HG02642 (cell line): ENCODE results near the gene EPS15.
"Not testable (repeated sequence)": the region's sequence is repeated elsewhere in the genome, so short reads cannot be mapped to it uniquely, and the experiment has no call there.

Experiments
- ATAC-seq: cut with Tn5 transposase; IDR thresholded peaks from one replicate; pipeline ENCODE4 v1.9.1; 2021; ENCODE audit warnings: mild to moderate bottlenecking; ENCODE audit not compliant: unreplicated experiment, poor library complexity

EPS15 gene

DNA sequence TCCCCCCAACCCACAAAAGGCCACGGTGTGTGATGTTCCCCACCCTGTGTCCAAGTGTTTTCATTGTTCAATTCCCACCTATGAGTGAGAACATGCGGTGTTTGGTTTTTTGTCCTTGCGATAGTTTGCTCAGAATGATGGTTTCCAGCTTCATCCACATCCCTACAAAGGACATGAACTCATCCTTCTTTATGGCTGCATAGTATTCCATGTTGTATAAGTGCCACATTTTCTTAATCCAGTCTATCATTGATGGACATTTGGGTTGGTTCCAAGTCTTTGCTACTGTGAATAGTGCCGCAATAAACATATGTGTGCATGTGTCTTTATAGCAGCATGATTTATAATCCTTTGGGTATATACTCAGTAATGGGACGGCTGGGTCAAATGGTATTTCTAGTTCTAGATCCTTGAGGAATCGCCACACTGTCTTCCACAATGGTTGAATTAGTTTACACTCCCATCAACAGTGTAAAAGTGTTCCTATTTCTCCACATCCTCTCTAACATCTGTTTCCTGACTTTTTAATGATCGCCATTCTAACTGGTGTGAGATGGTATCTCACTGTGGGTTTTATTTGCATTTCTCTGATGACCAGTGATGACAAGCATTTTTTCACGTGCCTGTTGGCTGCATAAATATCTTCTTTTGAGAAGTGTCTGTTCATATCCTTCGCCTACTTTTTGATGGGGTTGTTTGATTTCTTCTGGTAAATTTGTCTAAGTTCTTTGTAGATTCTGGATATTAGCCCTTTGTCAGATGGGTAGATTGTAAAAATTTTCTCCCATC is 44.0 kb downstream of the EPS15 start:
- ATAC-seq: not testable (repeated sequence)

GRCh38 chr1:51473331-51474115 is 45.5 kb downstream of the EPS15 start:
- no peak for ATAC-seq

DNA sequence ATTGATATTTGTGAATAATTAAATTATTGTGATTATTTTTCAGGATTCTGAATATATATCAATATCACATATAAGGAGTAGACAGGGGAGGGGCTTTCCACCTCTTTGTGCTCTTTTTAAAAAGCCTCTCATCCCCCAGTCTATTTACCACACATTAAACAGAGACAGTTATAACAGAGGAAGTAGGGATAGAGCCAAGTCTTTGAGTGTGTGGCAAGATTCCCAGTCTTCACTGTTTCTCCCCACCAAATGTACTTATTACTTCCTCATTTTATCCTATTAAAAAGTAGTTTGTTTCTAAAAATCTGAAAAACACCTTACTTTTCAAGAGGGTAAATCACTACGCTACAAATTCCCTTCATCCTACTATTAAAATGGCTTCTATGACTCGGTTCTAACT is 46.7 kb downstream of the EPS15 start:
- no peak for ATAC-seq

GRCh38 chr1:51469518-51469917 is 49.5 kb downstream of the EPS15 start:
- no peak for ATAC-seq

GRCh38 chr1:51464828-51465227 is 54.2 kb downstream of the EPS15 start:
- ATAC-seq: no peak

DNA sequence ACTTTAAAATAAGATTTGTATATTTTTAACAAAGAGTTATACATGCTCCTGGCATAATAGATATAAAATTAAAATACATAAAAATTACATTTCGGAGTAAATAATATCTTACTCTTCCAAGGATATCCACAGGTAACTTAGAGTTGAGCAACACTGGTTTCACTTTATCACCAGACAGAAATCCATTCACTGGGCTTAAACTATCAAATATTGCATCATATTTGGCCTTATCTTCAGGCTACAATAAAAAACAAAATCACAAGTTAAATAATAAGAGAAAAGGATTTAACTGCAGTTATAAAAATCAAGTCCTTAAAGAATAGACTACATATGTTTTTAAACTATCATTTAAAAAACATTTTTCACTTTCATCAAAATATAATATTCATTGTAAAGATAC is 55.5 kb downstream of the EPS15 start:
- no peak for ATAC-seq

GRCh38 chr1:51462289-51462688 is 56.8 kb downstream of the EPS15 start:
- not testable (repeated sequence) for ATAC-seq

DNA sequence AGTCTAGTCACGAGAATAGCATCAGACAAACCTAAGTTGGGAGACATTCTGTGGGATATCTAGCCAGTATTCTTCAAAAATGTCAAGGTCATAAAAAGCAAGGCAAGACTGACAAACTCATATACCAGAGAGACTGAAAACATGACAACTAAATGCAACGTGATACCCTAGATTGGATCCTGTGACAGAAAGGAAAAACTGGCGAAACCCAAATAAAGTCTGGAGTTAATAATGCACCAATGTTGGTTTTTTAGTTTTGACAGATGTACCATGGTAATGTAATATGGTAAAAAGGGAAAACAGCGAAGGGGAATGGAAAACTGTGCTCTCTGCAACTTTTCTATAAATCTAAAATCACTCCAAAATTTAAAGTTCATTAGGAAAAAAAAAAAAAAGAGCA is 64.5 kb downstream of the EPS15 start:
- ATAC-seq: no peak

DNA sequence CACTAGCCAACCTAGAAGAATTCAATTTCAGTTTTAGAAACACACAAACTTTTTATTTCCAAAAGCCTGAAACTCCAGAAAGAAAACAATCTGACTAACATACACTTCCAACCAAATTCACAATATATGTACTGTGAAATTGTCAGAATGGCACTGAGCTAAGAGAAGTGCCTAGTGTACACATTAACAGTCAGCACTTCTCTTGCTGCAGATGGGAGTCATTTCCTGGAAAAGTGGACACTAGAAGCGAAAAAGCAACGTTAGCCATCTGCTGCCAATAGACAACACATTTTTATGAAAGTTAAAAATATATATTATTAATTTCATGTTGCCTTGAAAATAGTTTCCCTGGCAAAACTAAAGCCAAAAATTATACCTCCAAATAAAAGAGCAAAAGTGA is 66.1 kb downstream of the EPS15 start:
- ATAC-seq: no peak

GRCh38 chr1:51448844-51449454 is 70.1 kb downstream of the EPS15 start:
- not testable (repeated sequence) for ATAC-seq

GRCh38 chr1:51445351-51446090 is 73.5 kb downstream of the EPS15 start:
- no peak for ATAC-seq

- ATAC-seq: no peak
Measured at GRCh38 chr1:51444534-51445192, 74.4 kb downstream of the EPS15 start.

DNA sequence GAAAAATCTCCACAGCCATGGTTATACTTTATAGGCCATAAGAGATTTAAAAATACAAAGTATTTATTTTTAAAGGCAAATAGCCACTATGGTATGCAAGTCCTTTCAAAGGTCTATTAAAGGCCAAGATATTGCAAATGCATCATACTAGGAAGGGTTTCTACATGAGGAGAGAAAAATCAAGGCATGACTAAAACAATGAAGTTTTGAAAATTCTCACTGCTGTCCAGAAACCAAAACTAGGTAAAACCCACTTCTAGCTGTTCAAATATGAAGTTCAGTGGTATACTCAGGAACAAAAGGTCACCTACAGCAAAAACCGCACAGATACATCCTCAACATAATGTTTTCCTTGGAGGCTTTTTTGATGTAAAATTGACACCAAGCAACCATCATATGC is 75.0 kb downstream of the EPS15 start:
- ATAC-seq: no peak

DNA sequence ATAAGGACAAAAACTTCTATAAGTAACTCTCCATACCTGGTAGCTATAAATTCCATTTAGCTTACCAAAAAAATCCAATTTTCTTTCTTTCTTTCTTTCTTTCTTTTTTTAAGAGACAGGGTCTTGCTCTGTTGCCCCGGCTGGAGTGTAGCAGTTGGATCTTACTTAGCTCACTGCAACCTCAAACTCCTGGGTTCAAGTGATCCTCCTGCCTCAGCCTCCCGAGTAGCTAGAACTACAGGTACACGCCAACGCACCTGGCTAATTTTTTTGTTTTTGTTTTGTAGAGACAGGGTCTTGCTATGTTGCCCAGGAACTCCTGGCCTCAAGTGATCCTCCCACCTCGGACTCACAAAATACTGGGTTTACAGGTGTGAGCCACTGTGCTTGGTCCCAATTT is 75.5 kb downstream of the EPS15 start:
- ATAC-seq: no peak

- ATAC-seq: no peak
Measured at GRCh38 chr1:51442616-51443015, 76.5 kb downstream of the EPS15 start.

DNA sequence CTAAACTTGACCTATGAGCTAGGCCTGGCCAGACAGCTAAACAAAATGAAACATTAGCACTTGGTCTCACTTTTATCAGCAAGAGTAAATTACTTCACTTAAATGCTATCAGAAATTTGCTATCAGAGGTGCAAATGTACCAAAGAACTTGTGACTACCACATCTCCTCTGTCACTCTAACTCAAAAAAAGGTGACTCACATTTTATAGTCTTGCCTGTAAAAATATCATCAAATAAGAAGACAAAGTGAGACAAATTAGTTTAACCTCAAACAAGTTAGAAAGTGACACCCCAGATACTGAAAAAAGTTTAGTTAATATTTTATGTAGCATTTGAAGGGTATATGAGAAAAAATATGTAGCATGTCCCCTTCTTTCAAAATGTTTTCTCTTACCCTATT is 76.9 kb downstream of the EPS15 start:
- no peak for ATAC-seq

GRCh38 chr1:51439895-51440294 is 79.2 kb downstream of the EPS15 start:
- ATAC-seq: no peak

DNA sequence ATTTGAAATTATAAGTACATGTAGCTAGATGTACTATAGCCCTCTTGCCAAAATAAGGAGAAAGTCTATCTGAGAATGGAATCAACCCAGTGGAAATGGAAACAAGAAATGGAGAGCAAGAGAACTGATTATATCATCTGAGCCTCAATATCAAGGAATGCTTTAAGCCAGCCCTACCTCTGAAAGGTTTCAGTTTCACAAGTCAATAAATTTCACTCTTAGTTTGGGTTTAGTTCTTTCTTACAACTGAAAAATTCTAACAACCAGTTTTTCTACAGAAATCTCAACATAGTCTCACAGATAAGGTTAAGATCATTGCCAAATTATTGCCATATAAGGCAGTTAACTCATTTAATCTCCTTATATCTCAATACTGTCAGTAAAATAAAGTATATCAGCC is 80.0 kb downstream of the EPS15 start:
- ATAC-seq: no peak

- not testable (repeated sequence) for ATAC-seq
Measured at GRCh38 chr1:51437391-51437790, 81.7 kb downstream of the EPS15 start.

DNA sequence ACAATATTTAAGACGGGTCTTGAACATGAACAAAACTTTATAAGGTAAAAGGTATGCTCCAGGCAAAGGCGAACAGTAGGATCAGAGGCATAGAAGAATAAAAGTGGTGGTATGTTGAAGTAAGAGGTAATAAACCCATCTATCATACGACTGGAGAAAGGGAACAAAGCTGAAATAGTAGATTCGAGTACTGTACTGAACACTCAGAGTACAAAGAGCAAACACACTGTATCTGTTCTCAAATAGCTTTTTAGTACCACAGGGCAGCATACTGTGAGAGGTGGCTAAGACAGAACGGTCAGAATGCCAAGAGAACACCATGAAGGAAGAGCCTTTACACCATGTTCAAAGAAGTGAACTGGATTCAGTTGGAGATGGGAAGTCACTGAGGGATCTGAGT is 83.2 kb downstream of the EPS15 start:
- no peak for ATAC-seq
